ENCODE results near the gene PEX3. TPM values are rescaled to one million over a fixed set of nuclear protein-coding genes. Genes with fewer than 3 reads are reported as not detected.
A peak's percentile ranks its signal among the peaks of the same experiment; 100 is the strongest.

Gene PEX3
- total and polyA plus RNA-seq, 2 of the 4 experiments (the other 2 are of a cell fraction) = 13.3 to 13.7 TPM

- H2AK9ac ChIP-seq (replicated peaks; ENCODE audit: low read depth, low read length, poor library complexity) = no peak overlapping the region
- dilution Hi-C loops (cut with HindIII; ENCODE audit: low sequenced_read_pairs, unreplicated experiment) (no loop called here), in situ Hi-C loops (cut with MboI; ENCODE audit: low sequenced_read_pairs) (no loop called here), intact Hi-C loops (cut with micrococcal nuclease) (no loop called here)
- H2BK20ac ChIP-seq (ENCODE audit: low read depth, low read length) = no peak overlapping the region
- DNase-seq = peak; percentile 35
- ChIA-PET POLR2A (ENCODE audit: unreplicated experiment) (no interaction called here), CTCF (no interaction called here)
- no peak overlapping the region for H3K14ac ChIP-seq (replicated peaks; ENCODE audit: low read depth, low read length)
- TF ChIP-seq CHD1 (IDR thresholded peaks at IDR 0.05; ENCODE audit: low read depth, low read length) (no peak), ELK1 (IDR thresholded peaks at IDR 0.05; ENCODE audit: borderline replicate concordance, low read depth, low read length) (no peak), CTCF (conservative IDR thresholded peaks at IDR 0.05; ENCODE audit: low read depth, low read length) (no peak), RAD21 (IDR thresholded peaks at IDR 0.05; ENCODE audit: low read length) (no peak), NFE2L2 (IDR thresholded peaks at IDR 0.05; ENCODE audit: low read depth, low read length) (no peak), POLR2A (IDR thresholded peaks at IDR 0.05; ENCODE audit: low read depth, low read length) (no peak), USF2 (IDR thresholded peaks at IDR 0.05; ENCODE audit: low read depth, low read length) (no peak), MAFK (IDR thresholded peaks at IDR 0.05; ENCODE audit: low read depth, low read length) (no peak), SMC3 (IDR thresholded peaks at IDR 0.05; ENCODE audit: low read depth, low read length) (no peak), FOS (IDR thresholded peaks at IDR 0.05; ENCODE audit: low read depth, low read length) (no peak), BHLHE40 (IDR thresholded peaks at IDR 0.05; ENCODE audit: low read depth, low read length) (no peak), CEBPB (IDR thresholded peaks at IDR 0.05; ENCODE audit: low read depth, low read length) (no peak), MAZ (IDR thresholded peaks at IDR 0.05; ENCODE audit: borderline replicate concordance, low read depth, low read length) (no peak), RFX5 (IDR thresholded peaks at IDR 0.05; ENCODE audit: low read depth, low read length) (no peak), RCOR1 (IDR thresholded peaks at IDR 0.05; ENCODE audit: insufficient replicate concordance, low read length) (no peak), MXI1 (IDR thresholded peaks at IDR 0.05; ENCODE audit: borderline replicate concordance, low read depth, low read length) (no peak)
- no peak overlapping the region for H2BK15ac ChIP-seq (ENCODE audit: low read depth, low read length)
- H4K20me1 ChIP-seq (ENCODE audit: insufficient read depth, low read length) = no peaks in the 10 kb centered on the region
- no peak overlapping the region for H3K23ac ChIP-seq (ENCODE audit: low read depth, low read length)
- no peak overlapping the region for H3K4me3 ChIP-seq (ENCODE audit: insufficient read depth, low read depth, low read length)
- peak; percentile 32; the same call in 1 of the 2 replicates for ATAC-seq (ENCODE audit: low read depth)
- no peak overlapping the region for H4K91ac ChIP-seq (ENCODE audit: insufficient read depth, low read depth, low read length)
- H3K4me2 ChIP-seq (ENCODE audit: low read depth, low read length) = no peak overlapping the region
- no peak overlapping the region for H4K8ac ChIP-seq (ENCODE audit: low read depth in 2 of 2, low read length in 2 of 2)
- H3K27ac ChIP-seq (ENCODE audit: insufficient read depth, low read length) = no peak overlapping the region
- H3K56ac ChIP-seq (ENCODE audit: extremely low read depth, insufficient read depth, low read length) = no peak overlapping the region
- H3K9me1 ChIP-seq (ENCODE audit: insufficient read depth, low read length) = no peaks in the 10 kb centered on the region
- no peak overlapping the region for H2AFZ ChIP-seq (replicated peaks; ENCODE audit: low read length, poor library complexity)
- no TSS peak for BruUV-seq (replicated peaks)
- H2BK5ac ChIP-seq (ENCODE audit: low read depth, low read length, poor library complexity, severe bottlenecking) = no peak overlapping the region
- no peak overlapping the region for H2BK120ac ChIP-seq (ENCODE audit: low read depth, low read length)
- H3K18ac ChIP-seq (ENCODE audit: low read depth, low read length) = no peak overlapping the region
- no peaks in the 10 kb centered on the region for H3K79me1 ChIP-seq (ENCODE audit: low read depth in 1 of 2, low read length in 2 of 2)
- no peaks in the 10 kb centered on the region for H3K27me3 ChIP-seq (ENCODE audit: control insufficient read depth, insufficient read depth, low read length)
- no peak overlapping the region for H3K4ac ChIP-seq (ENCODE audit: low read depth, low read length)
- no peaks in the 10 kb centered on the region; the same call in 1 of the 2 replicates for H3K4me1 ChIP-seq (ENCODE audit: control insufficient read depth, insufficient read depth, low read length)
- H3K9ac ChIP-seq (ENCODE audit: low read depth, low read length) = no peak overlapping the region
- WGBS, 2 experiments (ENCODE audit: extremely low coverage in 2 of 2, insufficient read length in 1 of 2) = 60% methylated on average over 2 of the region's 9 CpGs; no CpG with 5 or more reads in 1 of the 2 experiments
- H3K9me3 ChIP-seq (ENCODE audit: control insufficient read depth, insufficient read depth, low read length) = no peaks in the 10 kb centered on the region
- no peak overlapping the region for H2AK5ac ChIP-seq (ENCODE audit: low read depth, low read length)
- no peaks in the 10 kb centered on the region for H3K36me3 ChIP-seq (ENCODE audit: control insufficient read depth, insufficient read depth, low read length)
- no peak overlapping the region for H4K5ac ChIP-seq (ENCODE audit: low read depth, low read length)
Measured at GRCh38 chr6:143405373-143406154, 45.0 kb upstream of the PEX3 start.
